Tongue (tissue), 2 donors: Measurements from ENCODE around the gene PIK3C2G. TPM values are rescaled to one million over a fixed set of nuclear protein-coding genes. Genes with fewer than 3 reads are reported as not detected.
"Not testable (repeated sequence)": the region's sequence is repeated elsewhere in the genome, so short reads cannot be mapped to it uniquely, and the experiment has no call there.

ENCODE experiments used
- DNase-seq: peaks from one replicate; pipeline ENCODE4 v3.0.0-alpha.2; 2015
- total RNA-seq: library from RNA; depleted of rRNA; stranded (reverse); fragments of >200 nt; gene quantifications from one replicate; pipeline ENCODE4 v1.2.3, GENCODE V29; 2014

PIK3C2G gene
- total RNA-seq, 1 donor from 2014 or later: 3.6 TPM

GRCh38 chr12:18643681-18644080 lies 382.4 kb downstream of the PIK3C2G start:
- peak; percentile 65 for DNase-seq

DNA sequence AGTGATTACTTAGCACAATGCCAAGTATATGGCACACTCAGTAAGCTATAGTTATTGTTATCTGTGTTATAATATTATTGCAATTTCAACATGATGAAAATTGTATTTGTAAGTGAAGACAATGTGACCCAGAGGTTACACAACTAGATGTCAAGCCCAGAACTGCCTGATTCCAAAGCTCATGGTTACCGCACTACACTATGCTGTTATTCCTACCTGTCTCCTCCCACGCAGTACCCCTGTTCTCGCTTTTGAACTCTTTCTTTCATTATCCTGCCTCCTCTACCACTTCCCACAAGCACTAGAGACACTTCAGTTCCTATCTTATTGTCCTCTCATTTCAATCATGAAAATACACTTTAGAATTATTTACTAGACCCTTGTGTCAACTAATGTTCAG lies 383.2 kb downstream of the PIK3C2G start:
- no peak for DNase-seq

- DNase-seq: peak; percentile 2
Measured at GRCh38 chr12:18646286-18646890, 385.1 kb downstream of the PIK3C2G start.

DNA sequence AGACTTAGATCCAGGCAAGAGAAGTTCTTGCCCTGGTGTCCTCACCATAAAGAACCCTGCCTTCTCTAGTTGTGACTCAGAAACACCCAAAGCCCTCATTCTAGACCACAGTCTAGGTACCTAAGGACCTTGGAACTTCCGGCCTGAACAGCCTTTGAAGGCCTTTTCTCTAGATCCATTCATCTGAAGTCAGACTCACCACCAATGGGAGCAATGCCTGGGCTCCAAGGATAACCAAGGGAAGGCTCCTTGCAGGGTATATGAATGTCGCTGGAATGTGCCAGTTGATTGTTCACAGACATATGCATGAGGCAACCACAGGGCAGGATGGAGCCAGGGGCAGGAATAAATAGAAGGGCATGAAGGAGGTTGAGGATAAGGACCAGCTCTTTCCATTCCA lies 390.2 kb downstream of the PIK3C2G start:
- DNase-seq: no peak

DNA sequence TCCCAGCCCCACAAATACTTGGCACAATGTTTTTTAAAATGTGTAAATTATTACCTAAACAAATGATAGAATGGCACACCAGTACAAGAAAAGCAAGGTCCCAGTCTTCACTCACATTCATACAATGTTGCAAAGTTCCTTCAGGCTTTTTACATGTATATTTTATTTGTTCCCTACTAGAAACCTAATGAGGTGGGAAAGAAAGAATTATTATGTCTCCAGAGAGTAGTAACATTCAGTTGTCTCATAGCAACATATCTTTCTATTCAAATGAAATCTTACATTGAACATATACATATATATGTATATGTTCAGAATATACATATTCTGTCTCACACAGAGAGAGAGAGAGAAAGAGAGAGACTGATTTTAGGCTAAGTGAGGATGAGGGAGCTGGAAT lies 391.3 kb downstream of the PIK3C2G start:
- DNase-seq: no peak

DNA sequence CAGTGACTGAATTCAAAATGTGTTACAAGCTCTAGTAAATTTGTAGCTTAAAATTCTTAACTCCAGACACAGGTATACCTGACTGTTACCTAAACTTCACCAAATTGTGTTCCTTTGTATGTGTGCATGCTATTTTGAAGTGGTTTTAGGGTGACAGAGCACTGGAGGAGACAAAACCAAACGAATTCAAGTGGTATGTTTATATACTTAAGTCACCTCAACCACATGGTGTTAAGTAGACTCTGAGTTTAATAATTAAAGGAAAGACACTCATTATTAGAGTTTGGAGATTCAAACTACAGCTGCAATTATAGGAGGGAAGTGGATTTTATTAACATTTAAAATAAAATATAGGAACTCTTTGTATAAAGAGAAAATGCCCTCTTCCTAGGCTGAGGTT lies 392.1 kb downstream of the PIK3C2G start:
- no peak for DNase-seq

DNA sequence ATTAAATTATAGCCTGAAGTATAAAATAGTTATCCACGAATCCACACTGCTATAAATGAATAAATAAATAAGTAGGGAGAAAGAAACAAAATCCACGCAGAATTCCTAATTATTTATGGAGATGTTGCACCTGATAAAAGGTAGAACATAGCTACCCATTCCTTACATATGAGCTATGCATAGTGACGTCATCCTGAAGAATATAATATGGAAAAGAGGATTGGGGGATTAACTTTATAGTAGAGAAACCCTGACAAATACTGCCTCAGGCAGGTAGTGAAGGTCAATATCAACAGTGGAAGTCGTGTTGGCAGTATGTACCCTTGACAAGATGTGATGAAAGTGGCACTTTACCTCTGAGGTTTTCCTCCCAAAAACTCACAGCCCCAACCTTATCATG lies 394.0 kb downstream of the PIK3C2G start:
- DNase-seq: no peak

DNA sequence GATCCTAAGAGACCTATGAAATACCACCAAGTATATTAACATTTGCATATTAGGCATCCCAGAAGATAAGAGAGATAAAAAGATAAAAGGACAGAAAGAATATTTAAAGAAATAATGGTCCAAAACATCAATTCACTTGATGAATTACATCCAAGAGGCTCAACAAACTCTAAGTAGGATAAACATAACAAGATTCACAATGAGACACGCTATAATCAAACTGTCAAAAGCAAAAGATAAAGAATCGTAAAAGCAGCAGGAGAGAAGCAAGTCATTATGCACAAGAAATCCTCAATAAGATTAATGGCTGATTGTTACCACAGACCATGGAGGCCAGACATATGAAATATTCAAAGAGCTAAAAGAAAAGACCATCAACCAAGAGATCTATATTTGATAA lies 396.9 kb downstream of the PIK3C2G start:
- no peak for DNase-seq

- no peak for DNase-seq
Measured at GRCh38 chr12:18658829-18659228, 397.5 kb downstream of the PIK3C2G start.

DNA sequence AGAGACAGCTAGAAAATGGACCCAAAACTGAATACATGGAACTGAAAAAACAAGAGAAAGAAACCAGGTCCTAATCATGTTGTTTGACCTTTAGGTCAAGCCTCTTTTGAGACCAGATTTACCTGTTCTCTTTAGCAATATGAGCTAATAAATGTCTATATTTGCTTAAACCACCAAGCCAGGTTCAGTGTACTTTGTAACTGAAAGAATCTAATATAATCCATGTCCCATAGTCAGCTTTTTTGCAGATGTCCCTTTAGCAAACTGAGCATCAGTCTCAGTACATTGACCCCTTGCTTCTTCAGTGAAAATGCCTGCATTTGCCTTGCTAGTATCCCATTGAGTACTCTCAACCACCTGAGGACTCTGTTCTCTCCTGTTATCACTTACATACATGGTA lies 414.8 kb downstream of the PIK3C2G start:
- no peak for DNase-seq

GRCh38 chr12:18676996-18677588 lies 415.8 kb downstream of the PIK3C2G start:
- DNase-seq: no peak

GRCh38 chr12:18681818-18682217 lies 420.5 kb downstream of the PIK3C2G start:
- no peak for DNase-seq

DNA sequence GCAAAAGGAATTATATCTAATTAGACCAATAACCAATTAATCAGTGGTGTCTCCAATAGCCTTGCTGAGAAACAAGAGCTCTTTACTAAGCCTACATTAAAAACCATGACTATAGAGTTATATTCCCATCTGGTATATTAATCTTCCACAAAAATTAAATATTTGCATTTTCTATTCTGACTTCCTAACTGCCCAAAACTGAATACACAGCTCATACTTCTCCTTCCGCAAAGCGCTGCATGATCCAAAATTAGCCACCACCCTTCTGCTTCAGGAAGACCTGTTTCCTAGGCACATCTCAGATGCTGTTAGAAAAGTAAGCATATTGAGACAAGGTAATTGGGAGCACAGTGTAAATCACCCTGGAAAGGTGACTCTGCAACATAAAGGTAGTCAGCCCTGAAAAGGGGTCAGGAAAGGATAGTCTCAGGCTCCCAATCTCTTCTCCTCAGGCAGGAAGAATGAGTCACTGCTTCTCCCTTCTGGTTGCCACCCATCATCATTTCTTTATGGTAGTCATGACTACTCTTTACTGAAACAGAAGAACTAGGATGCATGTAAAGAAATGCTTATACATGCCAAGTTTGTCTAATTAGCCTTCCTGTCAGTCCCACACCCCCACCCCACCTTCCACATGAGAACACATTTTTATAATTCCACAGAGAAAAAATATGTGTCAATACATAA lies 422.2 kb downstream of the PIK3C2G start:
- no peak for DNase-seq

GRCh38 chr12:18684430-18684829 lies 423.1 kb downstream of the PIK3C2G start:
- DNase-seq: no peak

DNA sequence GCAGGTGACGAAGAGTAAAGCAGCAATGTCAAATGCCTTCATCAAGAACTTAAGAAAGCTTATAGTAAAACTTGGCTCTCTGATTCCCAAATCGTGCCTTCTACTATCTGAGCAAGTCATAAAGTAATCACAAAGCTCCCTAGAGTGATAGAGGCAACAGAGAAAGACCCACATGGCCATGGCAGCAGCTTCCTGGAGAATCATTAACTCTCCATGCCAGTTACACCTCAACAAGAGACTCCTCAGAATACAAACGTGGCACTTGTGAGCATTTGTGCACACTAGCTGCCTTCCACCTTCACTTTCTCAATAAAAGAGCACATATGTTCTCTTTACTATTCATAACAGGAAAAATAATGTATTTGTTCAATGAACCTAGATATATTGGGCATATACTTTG lies 428.5 kb downstream of the PIK3C2G start:
- DNase-seq: no peak

- no peak for DNase-seq
Measured at GRCh38 chr12:18690653-18691052, 429.3 kb downstream of the PIK3C2G start.

- not testable (repeated sequence) for DNase-seq
Measured at GRCh38 chr12:18693986-18694385, 432.7 kb downstream of the PIK3C2G start.

- DNase-seq: no peak
Measured at GRCh38 chr12:18696971-18697602, 435.8 kb downstream of the PIK3C2G start.

Other genes starting within 250 kb of the PIK3C2G start
- 4.0 TPM for gene RERGL, start 171.3 kb upstream of the PIK3C2G start, total RNA-seq